ENCODE results near the gene KCNA2.

- TF ChIP-seq POLR2A (IDR thresholded peaks at IDR 0.05) (no peak), CTCF (IDR thresholded peaks at IDR 0.05) (no peak)
These were observed 20.7 kb upstream of the KCNA2 start for GRCh38 chr1:110626889-110627288.

Measured in prostate gland (tissue), 2 donors.